ENCODE results near the gene CCDC148.
"Not testable (repeated sequence)": the region's sequence is repeated elsewhere in the genome, so short reads cannot be mapped to it uniquely, and the experiment has no call there.

The CCDC148 gene

GRCh38 chr2:158350751-158351465 is 105.6 kb downstream of the CCDC148 start:
- DNase-seq = not testable (repeated sequence)

- no peak for DNase-seq
Observed at GRCh38 chr2:158346032-158346431, 110.5 kb downstream of the CCDC148 start.

- DNase-seq = no peak
Observed at GRCh38 chr2:158339513-158339912, 117.0 kb downstream of the CCDC148 start.

- no peak for DNase-seq
Observed at GRCh38 chr2:158337018-158337417, 119.5 kb downstream of the CCDC148 start.

- DNase-seq = not testable (repeated sequence)
Observed at GRCh38 chr2:158331799-158332198, 124.8 kb downstream of the CCDC148 start.

GRCh38 chr2:158325782-158326340 is 130.7 kb downstream of the CCDC148 start:
- no peak for DNase-seq

GRCh38 chr2:158325031-158325781 is 131.3 kb downstream of the CCDC148 start:
- DNase-seq = no peak

- no peak for DNase-seq
Observed at GRCh38 chr2:158323381-158323780, 133.2 kb downstream of the CCDC148 start.

- DNase-seq = no peak
Observed at GRCh38 chr2:158321264-158321663, 135.3 kb downstream of the CCDC148 start.

- peak; percentile 35 to 69 (median 60) for DNase-seq
Observed at GRCh38 chr2:158319269-158319668, 137.3 kb downstream of the CCDC148 start.

- DNase-seq = no peak
Observed at GRCh38 chr2:158317642-158318041, 138.9 kb downstream of the CCDC148 start.

GRCh38 chr2:158315803-158316414 is 140.6 kb downstream of the CCDC148 start:
- DNase-seq = peak in 1 of 4 experiments; percentile 18

GRCh38 chr2:158315000-158315399 is 141.6 kb downstream of the CCDC148 start:
- no peak for DNase-seq

GRCh38 chr2:158313734-158314133 is 142.8 kb downstream of the CCDC148 start:
- peak in 1 of 4 experiments; percentile 10 for DNase-seq

- DNase-seq = peak in 2 of 4 experiments; percentile 43 to 47
Observed at GRCh38 chr2:158312981-158313380, 143.6 kb downstream of the CCDC148 start.

- DNase-seq = not testable (repeated sequence)
Observed at GRCh38 chr2:158310407-158310806, 146.1 kb downstream of the CCDC148 start.

GRCh38 chr2:158305501-158305900 is 151.1 kb downstream of the CCDC148 start:
- DNase-seq = no peak

- peak in 1 of 4 experiments; percentile 8 for DNase-seq
Observed at GRCh38 chr2:158300394-158300793, 156.2 kb downstream of the CCDC148 start.

- peak; percentile 61 to 76 (median 68) for DNase-seq
Observed at GRCh38 chr2:158297606-158298005, 158.9 kb downstream of the CCDC148 start.

- no peak for DNase-seq
Observed at GRCh38 chr2:158297120-158297519, 159.4 kb downstream of the CCDC148 start.

- DNase-seq = no peak
Observed at GRCh38 chr2:158293722-158294121, 162.8 kb downstream of the CCDC148 start.

- DNase-seq = no peak
Observed at GRCh38 chr2:158291544-158292180, 164.9 kb downstream of the CCDC148 start.

- DNase-seq = no peak
Observed at GRCh38 chr2:158290225-158290624, 166.3 kb downstream of the CCDC148 start.
